Tibial nerve (tissue), 4 donors: ENCODE results near the gene KRTAP10-3.

Source experiments
- CTCF ChIP-seq, 5 experiments: fragments of 200-600 bp in 3 of 5; fragments of 450-650 bp in 2 of 5; sonication (generic) in 3 of 5; IDR thresholded peaks; one replicate each; pipeline ENCODE4 v1.5.1; 2016 to 2019; ENCODE audit warnings: antibody characterized with exemption in 5 of 5, mild to moderate bottlenecking in 3 of 5, moderate library complexity in 2 of 5
- EP300 ChIP-seq, 2 donors: sonication (generic); formaldehyde crosslinking; IDR thresholded peaks; one replicate each; pipeline ENCODE4 v1.6.1; 2017; ENCODE audit warnings: antibody characterized with exemption in 2 of 2, mild to moderate bottlenecking in 1 of 2
- POLR2A ChIP-seq, 2 donors: fragments of 450-650 bp; IDR thresholded peaks; one replicate each; pipeline ENCODE4 v1.6.1; 2017; ENCODE audit warnings: antibody characterized with exemption in 2 of 2, mild to moderate bottlenecking in 2 of 2, moderate library complexity in 2 of 2

- TF ChIP-seq CTCF (IDR thresholded peaks at IDR 0.05) (no peak), EP300 (IDR thresholded peaks at IDR 0.05) (no peak), POLR2A (IDR thresholded peaks at IDR 0.05) (no peak)
Measured at GRCh38 chr21:44540741-44541288, 17.8 kb downstream of the KRTAP10-3 start.
